NCI-H345 treated with DMSO at 0.1 percent for 48 hours (cell line): ENCODE results near the gene CBX2.
A peak's percentile ranks its signal among the peaks of the same experiment; 100 is the strongest.

Source experiments
- DNase-seq: peaks from one replicate; lab custom pipeline; 2025; ENCODE audit not compliant: unreplicated experiment; lab: John Stamatoyannopoulos, UW

The CBX2 gene

DNA sequence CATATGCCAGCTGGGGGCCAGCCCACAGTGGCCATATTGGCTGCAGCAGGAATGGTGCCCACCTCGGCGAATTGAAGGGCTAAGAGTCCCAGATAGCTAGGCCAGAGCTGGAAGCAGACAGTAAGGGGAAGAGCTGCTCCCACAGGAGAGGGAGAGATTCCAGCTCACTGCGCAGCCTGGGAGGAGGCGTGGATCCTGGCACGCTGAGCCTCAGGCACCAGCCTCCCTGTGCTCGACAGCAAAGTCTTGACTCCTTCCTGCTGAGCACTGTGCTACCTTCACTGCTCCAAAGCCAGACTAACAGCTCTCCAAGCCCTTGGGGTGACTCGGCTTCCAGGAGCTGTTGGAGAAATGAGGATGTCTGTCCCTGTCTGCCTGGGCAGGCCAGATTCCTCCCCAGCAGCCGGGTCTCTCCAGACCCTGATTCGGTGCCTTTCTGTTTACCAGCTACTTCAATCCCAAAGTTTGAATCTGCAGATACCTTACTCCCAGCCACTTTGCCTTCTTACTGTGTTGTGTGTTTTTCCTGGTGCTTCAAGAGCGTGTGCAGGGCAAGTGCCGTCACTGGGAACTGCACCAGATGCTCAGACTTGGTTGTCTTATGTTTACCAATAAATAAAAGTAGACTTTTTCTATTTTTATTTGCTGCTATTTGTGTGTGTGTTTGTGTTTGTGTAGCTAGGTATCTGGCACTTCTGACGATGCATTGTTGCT, 9.1 kb downstream of the CBX2 start:
- no peak for DNase-seq

- DNase-seq = no peak
Observed at GRCh38 chr17:79788455-79788854, 10.5 kb downstream of the CBX2 start.

GRCh38 chr17:79788989-79789942, 11.3 kb downstream of the CBX2 start:
- no peak for DNase-seq

DNA sequence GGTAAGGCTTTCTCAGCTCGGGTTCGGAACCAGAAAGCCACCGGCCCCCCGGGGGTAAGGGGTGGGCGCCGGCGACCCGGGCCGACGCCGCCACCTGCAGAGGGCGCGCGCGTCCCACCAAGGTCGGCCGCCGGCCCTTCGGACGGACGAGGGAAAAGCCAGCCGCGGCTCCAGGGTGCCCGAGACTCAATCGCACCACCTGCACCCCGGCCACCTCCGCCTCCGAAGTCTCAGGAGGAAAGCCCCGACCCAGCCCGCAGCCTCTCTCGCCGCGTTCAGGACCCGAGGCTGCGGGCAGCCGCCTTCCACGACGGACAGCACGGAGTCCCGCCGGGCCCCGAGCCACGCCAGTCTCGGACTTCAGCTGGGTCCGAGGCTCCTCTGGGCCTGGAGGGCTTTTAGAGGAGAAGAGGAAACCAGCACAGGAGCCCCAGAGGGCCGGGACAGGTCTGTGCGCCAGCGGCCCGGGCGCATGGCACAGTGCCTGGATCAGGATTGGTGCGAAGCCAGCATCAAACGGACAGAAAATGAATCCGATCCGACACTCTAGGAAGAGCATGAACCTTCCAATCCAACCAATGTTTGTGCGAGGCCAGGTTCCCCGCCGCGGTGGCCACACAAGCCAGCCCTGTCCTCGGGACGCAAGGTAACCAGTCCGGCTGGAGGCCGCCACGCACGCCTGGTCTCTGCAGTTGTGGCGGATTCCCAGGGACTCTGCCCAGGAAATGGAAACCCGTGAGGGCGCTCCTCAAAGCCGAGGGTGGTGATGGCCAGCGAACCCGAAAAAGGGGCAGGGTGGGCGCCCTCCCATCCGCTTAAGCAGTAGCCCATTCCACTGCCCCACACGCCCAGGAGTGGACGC, 12.2 kb downstream of the CBX2 start:
- no peak for DNase-seq

GRCh38 chr17:79790805-79791734, 13.1 kb downstream of the CBX2 start:
- no peak for DNase-seq

DNA sequence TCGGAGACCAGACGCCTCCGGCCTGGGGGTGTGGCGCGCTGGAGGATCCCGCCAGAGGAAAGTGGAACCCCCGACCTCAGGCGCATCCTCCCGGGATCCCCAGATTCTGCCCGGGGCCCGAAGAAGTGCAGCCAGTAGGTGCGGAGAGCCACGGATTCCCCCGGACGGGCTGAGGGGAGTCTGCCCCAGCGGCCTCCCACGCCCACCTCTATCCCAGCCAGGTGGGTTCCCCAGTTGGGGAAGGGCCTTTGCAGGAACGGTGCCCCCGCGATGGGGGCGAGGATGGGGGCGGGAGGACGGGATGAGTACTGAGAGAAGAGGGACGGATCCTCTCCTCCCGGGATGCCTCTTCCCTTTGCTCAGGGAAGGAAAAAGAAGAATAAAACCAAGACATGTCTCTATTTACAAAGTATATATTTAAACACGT, 13.8 kb downstream of the CBX2 start:
- DNase-seq = no peak

DNA sequence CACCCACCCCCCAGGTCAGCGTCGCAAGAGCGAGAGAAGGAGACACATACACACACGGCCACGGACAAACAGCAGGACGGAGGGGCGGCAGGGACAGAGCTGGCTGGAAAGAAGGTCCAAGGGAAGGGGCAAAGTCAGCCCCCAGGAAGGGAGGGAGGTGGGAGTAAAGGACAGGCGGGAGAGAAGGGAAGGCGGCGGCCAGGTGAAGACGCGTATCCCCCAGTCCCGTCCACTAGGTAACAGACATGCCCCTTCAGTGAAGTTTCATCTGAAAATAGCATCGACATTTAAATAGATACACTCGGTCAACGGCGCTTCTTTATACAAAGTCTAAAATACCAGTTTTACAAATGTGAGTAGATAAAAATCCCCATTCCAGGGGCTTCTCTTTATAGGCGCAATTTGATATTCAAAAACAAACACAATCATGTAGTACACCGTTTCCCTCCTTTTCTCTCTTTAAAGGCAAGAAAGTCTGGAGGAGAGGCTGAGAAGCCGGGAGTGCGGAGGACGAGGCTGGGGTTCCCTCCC, 14.5 kb downstream of the CBX2 start:
- DNase-seq = no peak

GRCh38 chr17:79792984-79793923, 15.3 kb downstream of the CBX2 start:
- DNase-seq = no peak

DNA sequence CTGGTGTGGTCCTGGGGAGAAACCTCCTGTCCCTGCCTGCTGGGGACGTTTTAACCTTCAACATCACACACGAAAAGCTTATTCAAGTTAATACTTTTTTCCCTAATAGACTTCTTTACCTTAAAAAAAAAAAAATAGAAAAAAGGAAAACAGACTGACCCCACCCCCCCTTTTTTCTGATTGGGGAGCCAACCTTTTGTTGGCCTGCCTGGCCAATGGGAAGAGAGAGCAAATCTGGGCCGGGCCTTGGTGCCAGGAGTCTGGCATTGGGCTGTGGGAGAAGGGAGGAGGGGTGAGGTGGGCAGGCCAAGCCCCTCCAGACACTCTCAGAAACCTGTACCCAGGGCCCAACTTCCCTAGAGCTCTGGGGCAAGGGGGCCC, 16.0 kb downstream of the CBX2 start:
- DNase-seq = no peak

DNA sequence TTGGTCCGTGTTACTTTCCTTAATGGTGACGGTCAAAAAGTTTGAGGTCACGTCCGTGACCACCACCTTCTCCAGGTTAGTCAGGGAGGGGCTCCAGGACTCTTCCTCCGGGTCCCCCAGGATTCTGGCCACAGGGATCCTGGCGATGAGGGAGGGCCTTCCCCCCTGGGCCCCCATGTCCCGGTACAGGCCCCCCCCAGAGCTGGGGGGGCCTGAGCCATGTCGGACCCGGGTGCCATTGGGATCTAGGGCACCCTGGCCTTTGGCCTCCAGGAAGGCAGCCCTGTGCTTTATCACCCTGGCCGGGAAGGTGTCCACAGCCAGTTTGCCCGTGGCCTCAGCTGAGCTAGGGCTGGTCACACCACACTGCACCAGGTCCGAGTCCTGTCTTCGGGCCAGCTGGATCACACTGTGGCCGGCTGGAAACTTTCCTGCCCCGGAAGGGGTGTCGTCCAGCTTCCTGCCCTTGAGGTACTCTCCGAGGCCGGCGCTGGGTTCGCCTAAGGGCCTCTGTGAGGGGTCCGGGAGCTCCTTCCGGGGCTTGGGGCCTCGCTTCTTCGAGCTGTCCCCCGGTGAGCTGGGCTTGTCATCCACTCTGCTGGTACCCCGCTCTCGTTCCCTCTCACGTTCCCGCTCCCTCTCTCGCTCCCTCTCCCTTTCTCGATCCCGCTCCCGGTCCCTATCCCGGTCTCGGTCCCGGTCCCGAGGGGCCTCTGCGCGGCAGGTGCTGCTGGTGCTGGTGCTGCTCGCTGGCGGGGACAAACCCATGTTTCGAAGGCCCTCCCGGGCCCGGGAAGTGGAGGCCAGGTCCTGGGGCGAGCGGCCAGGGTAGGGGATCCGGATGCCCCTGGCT, 16.9 kb downstream of the CBX2 start:
- no peak for DNase-seq

GRCh38 chr17:79795795-79796443, 18.0 kb downstream of the CBX2 start:
- DNase-seq = no peak

GRCh38 chr17:79796444-79796762, 18.5 kb downstream of the CBX2 start:
- no peak for DNase-seq

DNA sequence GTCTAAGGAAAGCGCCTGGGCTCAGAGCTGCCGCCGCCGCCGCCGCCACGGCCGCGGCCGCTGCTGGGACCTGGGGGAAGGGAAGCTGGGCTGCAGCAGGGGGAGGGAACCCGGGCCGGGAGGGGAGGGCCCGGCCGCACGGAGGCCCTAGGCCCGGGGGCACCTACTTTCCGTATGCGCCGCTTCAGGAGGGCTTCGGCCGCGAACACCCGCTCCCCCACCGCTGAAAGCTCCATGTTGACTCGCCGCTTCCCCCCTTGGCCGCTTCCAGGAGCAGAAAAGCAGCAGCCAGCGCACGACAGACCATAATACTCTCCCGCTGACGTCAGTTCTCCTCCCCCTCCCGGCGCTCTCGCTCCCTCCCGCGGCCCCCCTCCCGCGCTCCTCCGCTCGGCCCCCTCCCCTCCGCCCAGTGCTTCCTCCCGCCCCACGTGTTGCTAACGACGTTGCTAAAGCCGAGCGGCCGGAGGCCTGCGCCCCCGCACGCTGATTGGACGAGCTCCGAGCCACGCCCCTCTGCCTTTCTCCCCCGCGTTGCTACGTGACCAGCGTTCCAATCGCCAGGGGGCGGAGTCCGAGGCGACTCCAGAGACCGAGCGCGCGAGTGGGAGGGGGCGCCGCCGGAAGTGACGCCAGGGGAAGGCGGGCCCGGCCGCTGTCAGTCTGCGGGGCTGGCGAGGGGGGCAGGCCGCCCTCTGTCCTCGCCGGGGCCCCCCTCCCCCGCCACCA, 19.0 kb downstream of the CBX2 start, which contains the start of gene CBX8:
Gene CBX8 (minus strand): TSS at position 315 of the 729 bp plus-strand sequence. CDS start 79 bp downstream, at position 236.
- DNase-seq = peak; percentile 99

DNA sequence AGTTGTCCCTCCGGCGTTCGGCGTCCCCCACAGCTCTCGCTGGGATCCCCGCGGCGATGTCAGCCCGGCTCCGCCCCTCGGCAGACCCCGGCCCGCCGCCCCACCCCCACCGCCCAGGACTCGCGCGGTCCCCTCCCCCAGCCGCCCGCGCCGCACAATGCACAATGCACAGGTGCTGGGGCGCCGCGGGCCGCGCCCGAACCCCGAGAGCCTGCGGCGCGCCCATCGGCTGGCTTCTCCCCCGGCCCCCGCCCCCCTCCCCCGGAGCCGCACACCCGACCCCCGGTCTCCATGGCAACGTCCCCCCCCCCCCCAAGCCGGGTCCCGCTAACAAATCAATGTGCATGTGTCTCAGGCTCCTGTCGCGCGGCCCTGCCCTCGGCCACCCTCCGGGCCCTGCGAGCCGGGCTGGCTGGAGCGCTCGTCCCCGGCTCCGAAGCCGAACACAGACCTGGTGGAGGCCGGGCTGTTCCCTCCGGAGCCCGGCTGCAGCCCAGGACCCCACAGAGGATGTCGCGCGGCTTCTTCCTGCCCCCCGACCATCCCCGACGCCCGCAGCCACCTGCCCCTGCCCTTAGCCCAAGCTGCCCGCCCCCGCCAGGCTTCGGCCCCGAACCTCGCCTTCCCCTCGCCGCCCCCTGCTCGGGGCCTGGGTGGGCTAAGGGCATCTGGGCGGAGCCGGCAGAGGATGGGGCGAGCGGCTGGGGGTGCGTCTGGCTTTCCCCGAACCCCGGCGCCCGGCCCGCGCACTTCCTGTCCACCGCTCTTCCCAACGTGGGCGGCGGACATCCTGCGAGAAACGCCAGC, 19.7 kb downstream of the CBX2 start:
- no peak for DNase-seq

GRCh38 chr17:79798299-79799173, 20.6 kb downstream of the CBX2 start:
- no peak for DNase-seq
